ENCODE measurements around the gene TSPAN5. TPM values are rescaled to one million over a fixed set of nuclear protein-coding genes. Genes with fewer than 3 reads are reported as not detected.

The TSPAN5 gene
- total and polyA plus RNA-seq, 2 of the 4 experiments (the other 2 are of a cell fraction) = 64.8 to 79.6 TPM

GRCh38 chr4:98481167-98481566 lies 177.2 kb downstream of the TSPAN5 start:
- Histone ChIP-seq H3K4me3 (ENCODE audit: insufficient read depth, low read depth, low read length) (no peak overlapping the region), H2BK20ac (ENCODE audit: low read depth, low read length) (0 out of 2 replicates have a peak overlapping the region, but pooled peaks have one; percentile 29), H2AK5ac (ENCODE audit: low read depth, low read length) (no peak overlapping the region), H4K5ac (ENCODE audit: low read depth, low read length) (no peak overlapping the region), H4K8ac (ENCODE audit: low read depth in 2 of 2, low read length in 2 of 2) (no peak overlapping the region), H2BK5ac (ENCODE audit: low read depth, low read length, poor library complexity, severe bottlenecking) (no peak overlapping the region), H4K20me1 (ENCODE audit: insufficient read depth, low read length) (no peaks in the 10 kb centered on the region), H3K9me1 (ENCODE audit: insufficient read depth, low read length) (peaks cover 25% of the 10 kb centered on the region), H3K4me2 (ENCODE audit: low read depth, low read length) (no peak overlapping the region), H3K14ac (replicated peaks; ENCODE audit: low read depth, low read length) (0 out of 2 replicates have a peak overlapping the region, but pooled peaks have one; percentile 45), H3K36me3 (ENCODE audit: control insufficient read depth, insufficient read depth, low read length) (peaks cover 17% of the 10 kb centered on the region), H4K91ac (ENCODE audit: insufficient read depth, low read depth, low read length) (no peak overlapping the region), H2BK15ac (ENCODE audit: low read depth, low read length) (no peak overlapping the region; the same call in 2 of the 3 replicates), H3K4ac (ENCODE audit: low read depth, low read length) (0 out of 2 replicates have a peak overlapping the region, but pooled peaks have one; percentile 30), H2AK9ac (replicated peaks; ENCODE audit: low read depth, low read length, poor library complexity) (no peak overlapping the region), H3K18ac (ENCODE audit: low read depth, low read length) (no peak overlapping the region), H3K27ac (ENCODE audit: insufficient read depth, low read length) (no peak overlapping the region), H2BK120ac (ENCODE audit: low read depth, low read length) (no peak overlapping the region), H3K79me1 (ENCODE audit: low read depth in 1 of 2, low read length in 2 of 2) (peaks cover 33 to 56% of the 10 kb centered on the region in 2 experiments), H3K9ac (ENCODE audit: low read depth, low read length) (no peak overlapping the region), H3K4me1 (ENCODE audit: control insufficient read depth, insufficient read depth, low read length) (peaks cover 13% of the 10 kb centered on the region), H3K27me3 (ENCODE audit: control insufficient read depth, insufficient read depth, low read length) (no peaks in the 10 kb centered on the region), H3K23ac (ENCODE audit: low read depth, low read length) (no peak overlapping the region), H3K9me3 (ENCODE audit: control insufficient read depth, insufficient read depth, low read length) (no peaks in the 10 kb centered on the region), H3K56ac (ENCODE audit: extremely low read depth, insufficient read depth, low read length) (no peak overlapping the region), H2AFZ (replicated peaks; ENCODE audit: low read length, poor library complexity) (no peak overlapping the region)
- DNase-seq = no peak
- intact Hi-C loops (cut with micrococcal nuclease) = no loop called here
- in situ Hi-C loops (cut with MboI; ENCODE audit: low sequenced_read_pairs) = no loop called here
- WGBS, 2 experiments (ENCODE audit: extremely low coverage in 2 of 2, insufficient read length in 1 of 2) = no CpG with 5 or more reads among the region's 3 CpGs
- ATAC-seq (ENCODE audit: low read depth) = peak; percentile 51
- CTCF ChIA-PET = interaction anchor here (1.9 kb wide), 1 partner anchor 13 kb away, joined by 5 read pairs; no protein-coding TSS in a partner anchor
- TF ChIP-seq MXI1 (IDR thresholded peaks at IDR 0.05; ENCODE audit: borderline replicate concordance, low read depth, low read length) (no peak), RAD21 (IDR thresholded peaks at IDR 0.05; ENCODE audit: low read length) (no peak), ELK1 (IDR thresholded peaks at IDR 0.05; ENCODE audit: borderline replicate concordance, low read depth, low read length) (no peak), USF2 (IDR thresholded peaks at IDR 0.05; ENCODE audit: low read depth, low read length) (no peak), BHLHE40 (IDR thresholded peaks at IDR 0.05; ENCODE audit: low read depth, low read length) (no peak), CEBPB (IDR thresholded peaks at IDR 0.05; ENCODE audit: low read depth, low read length) (no peak), CTCF (conservative IDR thresholded peaks at IDR 0.05; ENCODE audit: low read depth, low read length) (no peak), RCOR1 (IDR thresholded peaks at IDR 0.05; ENCODE audit: insufficient replicate concordance, low read length) (no peak), MAZ (IDR thresholded peaks at IDR 0.05; ENCODE audit: borderline replicate concordance, low read depth, low read length) (no peak), NFE2L2 (IDR thresholded peaks at IDR 0.05; ENCODE audit: low read depth, low read length) (no peak), MAFK (IDR thresholded peaks at IDR 0.05; ENCODE audit: low read depth, low read length) (no peak), FOS (IDR thresholded peaks at IDR 0.05; ENCODE audit: low read depth, low read length) (no peak), POLR2A (IDR thresholded peaks at IDR 0.05; ENCODE audit: low read depth, low read length) (no peak), CHD1 (IDR thresholded peaks at IDR 0.05; ENCODE audit: low read depth, low read length) (no peak), SMC3 (IDR thresholded peaks at IDR 0.05; ENCODE audit: low read depth, low read length) (no peak), RFX5 (IDR thresholded peaks at IDR 0.05; ENCODE audit: low read depth, low read length) (no peak)
- BruUV-seq (replicated peaks) = no TSS peak
- dilution Hi-C loops (cut with HindIII; ENCODE audit: low sequenced_read_pairs, unreplicated experiment) = no loop called here
- POLR2A ChIA-PET (ENCODE audit: unreplicated experiment) = no interaction called here

All from IMR-90 (cell line).